GM11168 (cell line): ENCODE data around the gene TMPRSS13.

ENCODE experiments used
- in situ Hi-C: fragments of 300-500 bp; cut with MboI; formaldehyde crosslinking; loops from one replicate; pipeline ENCODE4 v1.12.0; 2022; ENCODE audit warnings: low sequenced_read_pairs; ENCODE audit not compliant: unreplicated experiment

TMPRSS13 gene

DNA sequence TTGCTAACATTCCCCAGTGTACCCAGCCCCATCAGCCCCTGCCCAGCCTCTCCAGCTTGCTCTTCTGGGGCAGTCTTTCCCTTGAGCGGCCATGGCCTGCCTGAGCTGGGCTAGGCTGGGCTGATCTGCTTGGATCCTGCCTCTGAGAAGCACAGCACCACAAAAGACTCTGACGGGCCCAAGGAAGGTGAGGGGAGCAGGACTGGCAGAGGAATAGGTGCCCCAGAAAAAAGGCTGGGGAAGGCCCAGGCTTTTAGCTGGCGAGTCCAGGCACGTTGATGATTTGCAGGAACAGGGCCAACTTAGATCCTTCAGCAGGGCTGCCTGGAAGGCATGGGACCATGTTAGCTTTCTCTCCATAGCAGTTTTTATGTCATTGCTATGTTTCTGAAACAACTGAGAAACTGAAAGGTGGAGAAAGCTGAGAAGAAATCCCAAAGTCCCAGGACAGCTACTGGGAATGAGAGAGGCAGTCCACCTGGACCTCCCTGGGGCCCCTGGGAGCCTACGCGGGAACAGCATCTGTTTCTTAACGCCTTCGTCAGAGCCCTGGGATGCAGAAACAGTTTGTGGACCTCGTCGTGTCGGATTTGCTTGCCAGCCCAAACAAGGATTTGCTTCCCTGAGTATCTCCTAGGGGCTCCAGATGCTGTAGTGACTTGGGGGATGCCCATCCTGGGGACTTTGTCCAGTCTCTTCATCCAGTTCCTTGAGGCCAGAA is 28.3 kb downstream of the TMPRSS13 start:
- in situ Hi-C loops = no loop called here

DNA sequence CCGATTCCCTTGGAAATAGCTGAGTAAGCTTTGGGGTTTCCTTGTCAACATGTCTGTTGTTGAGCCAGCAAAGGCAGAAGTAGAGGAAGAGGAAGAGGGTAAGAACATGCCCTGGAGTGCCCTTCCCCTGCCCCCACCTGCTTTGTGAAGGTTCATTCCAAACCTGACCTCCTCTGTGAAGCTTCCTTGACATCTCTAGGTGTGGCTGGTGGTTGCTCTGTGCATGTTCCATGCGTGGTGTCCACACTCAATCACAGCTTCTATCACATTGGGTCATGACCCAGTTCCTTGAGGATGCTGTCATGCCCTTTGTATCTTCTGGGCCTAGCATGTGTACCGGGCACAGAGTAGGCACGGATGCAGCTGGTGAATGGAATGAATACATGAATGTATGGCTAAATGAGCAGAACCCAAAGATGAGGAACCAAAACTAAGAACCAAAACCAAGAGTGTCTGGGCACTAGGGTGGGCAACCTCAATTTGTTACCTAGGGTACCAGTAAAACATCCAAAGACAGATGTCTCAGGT is 29.0 kb downstream of the TMPRSS13 start:
- in situ Hi-C loops = no loop called here

DNA sequence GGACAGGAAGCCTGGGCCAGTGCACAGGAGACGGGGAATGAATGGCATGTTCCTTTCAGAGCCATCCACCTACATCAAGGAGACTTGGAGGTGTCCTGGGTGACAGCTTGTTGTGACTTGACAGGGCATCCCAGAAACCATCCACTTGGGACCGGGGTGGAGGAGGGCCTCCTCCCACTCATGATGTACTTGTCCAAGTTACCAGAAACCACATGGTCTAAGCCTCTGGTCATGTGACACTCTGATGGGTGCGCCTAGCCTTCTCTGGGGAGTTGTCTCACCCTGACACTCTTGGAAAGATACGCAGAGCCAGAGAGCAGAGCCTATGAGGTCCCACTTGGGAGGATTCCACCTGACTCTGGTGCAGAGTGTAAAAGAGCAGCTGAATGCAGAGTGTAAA is 31.1 kb downstream of the TMPRSS13 start:
- in situ Hi-C loops = no loop called here

DNA sequence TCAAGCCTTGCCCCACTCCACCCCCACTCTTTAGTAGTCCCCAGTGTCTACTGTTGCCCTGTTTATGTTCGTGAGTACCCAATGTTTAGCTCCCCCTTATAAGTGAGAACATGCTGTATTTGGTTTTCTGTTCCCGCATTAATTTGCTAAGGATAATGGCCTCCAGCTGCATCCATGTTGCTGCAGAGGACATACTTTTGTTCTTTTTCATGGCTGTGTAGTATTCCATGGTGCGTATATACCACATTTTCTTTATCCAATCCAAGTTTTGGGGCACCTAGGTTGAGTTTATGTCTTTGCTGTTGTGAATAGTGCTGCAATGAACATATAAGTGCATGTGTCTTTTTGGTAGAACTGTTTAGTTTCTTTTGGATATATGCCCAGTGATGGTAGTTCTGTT is 36.6 kb downstream of the TMPRSS13 start:
- in situ Hi-C loops = no loop called here

DNA sequence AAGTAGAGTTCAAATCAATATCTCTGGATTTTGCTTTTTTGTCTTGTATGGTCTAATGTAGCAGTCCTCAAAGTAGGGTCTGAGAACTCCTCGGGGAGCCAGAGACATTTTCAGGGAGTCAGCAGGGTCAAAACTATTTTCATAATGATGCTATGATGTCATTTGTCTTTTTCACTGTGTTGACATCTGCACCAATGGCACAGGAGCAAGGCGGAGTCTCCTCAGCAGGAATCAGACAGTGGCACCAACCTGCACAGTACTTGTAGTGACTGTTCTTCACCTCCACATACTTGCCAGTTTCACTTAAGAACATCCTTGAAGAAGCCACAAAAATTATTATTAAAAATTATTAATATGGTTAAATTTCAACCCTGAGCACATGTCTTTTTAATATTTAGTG is 37.8 kb downstream of the TMPRSS13 start:
- in situ Hi-C loops = no loop called here

DNA sequence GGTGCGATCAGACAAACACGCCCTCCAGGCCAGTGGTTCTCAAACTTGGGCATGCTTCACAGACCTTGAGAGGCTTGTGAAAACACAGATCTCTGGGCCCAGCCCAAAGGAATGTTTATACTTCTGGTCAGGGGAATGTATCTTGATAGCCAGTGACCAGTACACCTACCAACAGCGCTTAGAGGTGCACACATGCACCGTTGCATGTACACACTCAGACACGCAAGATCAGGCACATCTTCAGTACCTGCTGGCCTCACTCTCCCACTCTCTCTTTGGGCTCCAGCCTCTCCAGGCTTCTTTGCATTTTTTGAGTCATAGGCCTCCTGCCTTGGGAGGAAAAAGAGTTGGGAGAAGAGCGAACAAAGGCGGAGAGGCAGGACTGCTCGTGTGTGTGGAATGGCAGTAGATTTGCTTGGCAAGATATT is 41.0 kb downstream of the TMPRSS13 start:
- in situ Hi-C loops = no loop called here

DNA sequence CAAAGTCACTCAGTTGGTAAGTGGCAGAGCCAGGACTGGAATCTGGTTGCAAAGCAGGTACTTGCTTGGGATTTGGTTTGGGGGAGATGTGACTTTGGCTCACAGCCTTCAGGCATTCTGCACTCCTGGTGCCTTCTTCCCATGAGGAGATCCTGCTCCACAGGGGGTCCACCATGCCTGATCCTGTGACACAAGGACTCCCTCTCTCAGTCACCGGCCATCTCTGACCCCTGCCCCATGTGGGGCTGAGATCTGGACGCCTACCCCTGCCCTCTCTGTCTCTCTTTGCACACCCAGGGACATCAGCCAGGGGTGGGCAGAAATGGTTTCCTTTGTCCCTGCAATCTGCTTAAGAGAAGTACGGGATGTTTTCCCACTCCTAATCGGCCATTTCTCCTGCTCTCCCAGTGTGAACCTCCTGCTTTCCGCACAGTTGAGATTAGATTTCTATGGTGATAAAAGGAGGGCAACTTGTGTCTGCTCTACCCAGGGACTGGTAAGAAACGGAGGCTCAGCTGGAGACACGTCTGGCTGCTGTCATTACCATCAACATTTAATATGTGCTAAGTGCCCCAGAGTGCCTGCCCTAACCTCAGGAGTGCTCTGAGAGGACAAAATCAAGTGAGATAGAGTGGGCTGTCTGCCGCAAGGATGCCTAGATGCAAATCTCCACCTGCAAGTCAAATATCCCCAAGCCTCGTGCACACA is 41.6 kb downstream of the TMPRSS13 start:
- in situ Hi-C loops = no loop called here

DNA sequence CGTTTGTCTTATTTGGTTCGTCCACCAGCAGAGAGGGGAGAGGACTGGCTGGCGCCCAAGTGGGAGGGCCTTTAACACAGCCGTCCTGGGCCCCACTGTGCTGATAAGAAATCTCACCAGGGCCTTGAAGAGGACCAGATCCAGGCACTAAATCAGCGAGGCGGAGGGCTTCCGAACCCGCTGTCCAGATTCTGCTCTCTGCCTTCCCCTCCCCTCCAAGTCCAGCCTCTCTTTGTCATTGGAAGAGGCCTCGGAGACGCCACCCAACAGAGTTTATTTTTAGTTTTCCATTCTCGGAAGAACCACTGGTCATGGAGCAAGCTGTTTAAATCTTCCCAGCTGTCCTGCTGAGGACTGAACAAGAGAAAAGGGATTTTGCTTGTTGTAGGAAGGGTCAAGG is 43.4 kb downstream of the TMPRSS13 start:
- in situ Hi-C loops = no loop called here

DNA sequence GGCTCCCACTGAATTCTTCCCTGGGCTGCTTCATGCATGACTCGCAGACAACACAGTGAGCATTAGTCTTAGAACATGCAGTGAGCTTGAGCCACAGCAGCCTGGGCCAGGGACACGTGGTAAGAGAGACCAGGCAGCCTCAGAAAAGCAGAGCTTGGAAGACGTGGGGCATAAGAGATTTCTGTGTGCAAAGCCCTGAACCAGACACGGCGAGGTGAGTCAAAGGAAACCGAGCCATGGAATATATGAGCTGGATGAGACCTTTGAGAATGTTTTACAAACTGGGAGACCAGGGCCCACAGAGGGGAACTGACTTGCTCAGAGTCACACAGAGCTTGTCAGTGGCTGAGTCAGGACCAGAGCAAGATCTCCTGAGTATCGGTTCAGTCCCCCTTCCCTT is 44.2 kb downstream of the TMPRSS13 start:
- in situ Hi-C loops = no loop called here

DNA sequence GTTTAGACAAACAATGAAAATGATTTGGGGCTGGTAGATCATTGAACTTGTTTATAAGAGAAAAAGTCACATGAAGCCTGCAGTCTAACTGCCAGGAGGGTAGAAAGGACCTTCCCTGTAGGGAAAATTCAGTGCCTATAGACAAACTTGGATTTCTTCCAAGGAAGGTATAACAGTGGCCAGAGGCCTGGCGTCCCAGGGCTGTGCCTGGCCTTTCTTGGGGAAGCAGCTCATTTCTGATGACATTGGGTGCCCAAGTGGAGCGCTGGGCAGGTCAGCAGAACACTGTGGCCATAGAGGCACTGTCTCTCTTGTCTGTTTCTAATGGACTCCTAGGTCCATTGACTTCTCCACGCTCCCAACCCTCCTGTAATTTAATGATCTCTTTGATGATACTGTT is 46.1 kb downstream of the TMPRSS13 start:
- in situ Hi-C loops = no loop called here

DNA sequence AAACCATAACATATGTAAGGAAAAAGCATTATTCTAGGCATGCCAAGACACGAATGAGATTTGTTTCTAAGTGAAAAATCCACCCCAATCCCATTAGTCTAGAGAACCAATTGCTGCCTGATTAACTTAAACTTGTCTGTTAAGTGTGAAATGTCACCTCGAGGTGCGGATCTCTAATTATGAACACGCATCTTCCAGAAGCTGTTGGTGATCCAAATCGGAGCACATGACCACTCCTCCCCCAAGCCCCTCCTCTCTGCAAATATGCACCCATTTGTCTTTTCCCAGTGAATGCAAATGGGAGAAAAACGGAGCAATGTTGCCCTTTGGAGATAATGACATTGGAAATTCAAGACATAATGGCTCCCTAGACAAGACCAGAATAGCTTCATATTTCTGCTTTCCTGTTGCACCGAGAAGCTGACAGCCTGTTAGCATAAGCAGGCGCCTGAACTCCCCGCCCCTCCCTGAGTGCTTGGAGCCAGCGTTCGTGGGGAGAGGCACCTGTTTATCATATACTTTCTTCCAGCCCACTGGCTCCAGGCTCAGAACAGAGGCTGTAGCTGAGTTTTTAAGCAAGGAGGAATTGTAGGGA is 46.8 kb downstream of the TMPRSS13 start:
- in situ Hi-C loops = no loop called here

DNA sequence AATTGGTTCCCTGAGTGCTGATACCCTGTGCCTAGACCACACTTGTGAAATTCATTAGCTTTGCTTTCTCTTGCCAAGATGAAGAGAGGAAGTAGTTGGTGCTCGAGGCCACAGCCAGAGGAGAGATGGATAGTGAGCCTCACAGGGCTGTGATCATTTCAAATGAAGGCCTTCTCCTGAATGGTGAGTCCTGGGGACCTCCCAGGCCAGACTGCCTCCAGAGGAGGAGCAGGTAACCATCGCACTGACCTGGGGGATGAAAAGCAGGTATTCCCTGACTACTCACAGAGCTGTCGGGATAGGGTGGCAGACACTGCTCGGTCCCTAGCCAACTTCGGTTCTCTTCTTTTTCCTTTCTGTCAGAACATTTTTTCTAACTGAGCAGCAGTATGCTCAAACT is 48.0 kb downstream of the TMPRSS13 start:
- in situ Hi-C loops = no loop called here

DNA sequence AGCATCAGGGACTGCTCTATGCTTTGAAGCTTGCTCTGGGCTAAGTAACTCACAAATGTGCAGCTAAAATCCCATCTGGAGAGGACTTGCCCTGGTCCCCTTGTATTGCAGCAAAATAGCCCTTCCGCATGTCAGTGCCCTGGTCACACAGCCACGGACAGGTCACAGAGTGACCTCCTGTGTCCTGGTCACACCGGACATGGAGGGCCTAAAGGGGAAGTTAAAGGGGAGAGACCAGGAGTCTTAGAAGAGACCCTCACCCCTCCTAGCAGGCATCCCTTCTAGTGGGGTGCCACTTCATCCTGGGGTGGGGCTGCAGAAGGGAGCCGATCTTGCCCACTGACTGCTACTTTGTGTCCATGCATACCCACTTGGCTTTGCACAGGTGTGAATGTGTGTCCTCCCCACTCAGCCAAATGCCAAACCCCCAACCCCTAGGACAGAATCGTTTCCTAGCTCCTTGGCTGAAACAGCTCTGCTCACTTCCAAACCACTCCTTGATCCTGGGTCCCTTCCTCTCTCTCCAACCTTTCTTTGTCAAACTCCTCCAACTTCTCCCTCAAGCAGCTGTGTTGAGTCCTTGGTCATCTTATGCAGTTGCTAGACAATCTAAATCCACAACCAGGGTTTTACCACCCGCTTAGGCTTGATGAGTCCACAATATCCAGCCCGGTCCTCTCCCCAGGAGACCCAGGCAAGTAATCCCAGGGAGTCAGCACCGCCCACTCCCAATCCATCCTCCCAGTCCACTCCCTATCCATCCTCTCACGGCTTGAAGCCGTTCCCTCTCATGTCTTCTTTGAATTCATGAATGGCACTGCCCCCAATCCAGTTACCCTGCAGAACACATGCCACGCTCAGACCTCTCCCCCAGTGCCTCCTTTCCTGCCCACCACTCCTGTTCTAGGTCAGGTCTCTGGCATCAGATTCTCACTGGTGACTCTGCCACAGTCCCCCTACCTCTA is 49.4 kb downstream of the TMPRSS13 start:
- in situ Hi-C loops = no loop called here

DNA sequence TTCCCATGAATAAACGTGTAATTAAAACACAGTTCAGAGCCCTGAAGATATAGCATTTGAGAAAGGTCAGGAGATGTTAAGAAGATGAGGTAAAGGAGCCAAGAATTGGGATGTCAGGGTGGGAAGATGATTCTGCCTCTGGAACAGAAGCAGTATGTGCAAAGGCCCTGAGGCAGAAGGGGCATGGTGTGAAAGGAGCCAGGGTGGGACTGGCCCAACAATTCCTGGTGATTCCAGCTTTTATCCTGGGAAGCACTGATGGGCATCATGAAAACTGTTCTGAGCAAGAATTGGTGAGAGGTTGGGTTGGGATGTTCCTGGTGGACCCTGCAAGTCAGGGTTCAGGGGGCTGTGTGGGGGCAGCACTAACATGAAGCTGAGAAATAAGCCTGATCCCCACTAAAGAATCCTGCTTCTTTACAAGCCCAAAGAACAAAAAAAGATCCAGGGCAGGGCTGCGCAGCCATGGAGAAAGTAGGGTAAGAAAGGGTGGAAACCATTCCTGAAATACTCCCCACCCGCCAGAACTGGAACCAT is 50.2 kb downstream of the TMPRSS13 start:
- in situ Hi-C loops = no loop called here

DNA sequence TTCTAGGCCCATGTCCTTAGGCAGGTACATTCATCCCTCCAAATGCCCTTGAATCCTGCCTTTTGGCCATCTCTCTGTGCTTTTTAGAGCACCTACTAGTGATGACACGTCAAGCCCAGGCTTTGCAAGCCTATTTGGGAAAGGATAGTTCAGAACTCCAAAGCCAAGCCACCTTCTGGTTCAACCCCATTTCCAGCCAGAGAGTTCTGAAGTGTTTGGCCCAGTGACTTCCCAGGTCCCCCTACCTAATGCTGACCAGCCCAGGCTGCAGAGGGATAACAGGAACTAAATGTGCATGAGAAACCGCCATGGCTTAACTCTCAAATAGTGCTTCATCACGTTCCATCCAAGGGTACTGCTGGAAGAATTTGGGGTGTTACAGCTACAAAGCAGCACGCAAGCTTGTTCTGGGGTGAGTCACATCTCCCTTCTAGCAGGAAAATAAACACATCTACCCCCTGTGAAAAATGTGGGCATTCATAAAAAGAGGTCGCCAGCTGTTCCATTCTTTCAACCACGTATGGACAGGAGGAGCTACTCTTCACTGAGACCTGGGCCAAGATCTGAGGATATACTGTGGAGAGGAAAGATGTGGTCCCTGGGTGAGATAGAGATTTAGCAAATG is 50.8 kb downstream of the TMPRSS13 start:
- in situ Hi-C loops = no loop called here

DNA sequence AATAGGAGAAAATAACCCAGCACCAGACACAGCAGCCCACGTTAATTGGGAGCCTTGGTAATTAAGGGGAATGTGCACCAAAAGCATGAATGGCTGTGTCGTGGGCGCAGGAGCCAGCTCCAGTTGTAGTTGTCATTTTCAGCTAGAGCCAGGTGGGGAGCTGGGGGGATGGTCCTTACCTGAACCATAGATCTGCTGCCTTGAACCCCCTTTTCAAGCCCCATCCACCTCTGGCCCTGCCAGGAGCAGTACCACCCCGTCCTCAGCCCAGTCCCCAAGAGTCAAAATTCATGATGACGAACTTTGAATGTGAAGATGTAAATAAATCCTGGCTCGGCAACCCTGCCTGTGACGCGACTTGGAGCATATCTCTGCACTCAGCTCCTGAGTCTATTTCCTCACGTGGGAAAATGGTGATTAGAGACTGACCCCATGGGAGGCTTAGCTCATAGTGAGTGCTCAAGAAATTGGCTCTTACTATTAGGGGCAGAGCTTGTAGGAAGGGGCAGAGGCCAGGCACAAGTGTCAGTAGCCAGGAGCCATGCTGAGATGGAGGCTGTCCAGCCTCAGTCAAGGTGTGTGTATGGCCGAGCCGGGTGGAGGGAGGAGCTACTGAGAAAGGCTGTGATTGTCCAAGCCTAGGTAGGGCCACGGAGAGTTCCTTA is 52.0 kb downstream of the TMPRSS13 start:
- in situ Hi-C loops = no loop called here

DNA sequence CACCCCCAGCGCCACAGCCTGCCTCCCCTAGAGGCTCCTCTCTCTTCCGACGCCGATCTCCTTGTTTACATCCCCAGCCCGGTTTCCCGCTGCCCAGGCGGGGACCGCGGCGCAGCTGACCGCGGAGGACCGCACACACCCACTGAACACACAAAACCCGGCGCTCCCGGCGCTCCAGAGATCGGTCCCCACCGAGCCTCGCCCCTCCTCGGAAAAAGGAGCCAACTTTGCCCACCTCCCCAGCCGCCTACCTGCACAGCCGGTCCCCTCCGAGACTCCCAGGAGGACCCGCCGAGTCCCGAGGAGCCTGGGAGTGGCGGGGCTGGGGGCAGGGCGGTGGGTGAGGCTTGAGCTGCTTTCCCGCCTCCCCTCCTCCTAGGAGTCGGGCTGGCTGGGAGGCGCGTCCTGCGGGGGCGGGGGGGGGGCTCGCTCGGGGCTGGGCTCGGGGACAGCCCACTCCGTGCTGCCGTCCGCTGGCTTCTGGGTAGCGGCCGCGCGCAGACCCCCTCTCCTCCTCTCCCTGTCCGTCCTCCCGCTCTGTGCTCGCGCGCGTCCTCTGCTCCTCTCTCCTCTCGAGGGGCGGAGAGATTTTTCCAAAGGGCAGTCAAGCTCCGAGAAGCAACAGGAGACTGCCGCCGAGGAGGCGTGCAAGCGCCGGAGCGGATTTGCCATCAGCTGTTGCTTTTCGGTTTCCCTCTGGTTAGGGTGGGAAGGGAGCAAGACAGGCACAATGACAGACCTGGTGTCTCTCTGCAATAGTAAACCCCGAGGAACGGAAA is 52.7 kb downstream of the TMPRSS13 start, which contains the start of gene FXYD6:
Gene FXYD6, minus strand, starts transcription at position 318 of the 779 bp plus-strand sequence. CDS start 33,882 bp downstream, outside the sequence.
- in situ Hi-C loops = no loop called here

DNA sequence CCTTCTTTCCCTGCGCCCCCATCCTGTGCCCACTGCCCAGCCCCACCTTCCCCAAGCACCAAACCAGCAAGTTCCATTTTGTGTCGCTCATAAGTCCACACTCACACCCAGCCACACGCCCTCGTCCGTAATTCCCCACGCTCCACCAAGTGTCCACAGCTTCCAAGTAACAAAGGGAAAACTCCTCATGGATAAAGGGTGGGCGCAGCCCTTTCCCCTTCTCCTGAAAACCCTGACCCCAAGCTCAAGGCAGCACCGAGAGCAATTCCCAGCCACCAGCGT is 53.2 kb downstream of the TMPRSS13 start:
- in situ Hi-C loops = no loop called here
